Subcutaneous abdominal adipose tissue (tissue), 5 donors: ENCODE data around the gene GSTCD.

Experiments
- H3K27ac ChIP-seq: one replicate; pipeline ENCODE4 v1.7.0; 2013; ENCODE audit warnings: low read depth, mild to moderate bottlenecking, inconsistent platforms, low read length, moderate library complexity
- H3K27me3 ChIP-seq, 5 donors: one replicate each; pipeline ENCODE4 v1.7.0; 2013; ENCODE audit warnings: low read length in 5 of 5, inconsistent platforms in 1 of 5; ENCODE audit not compliant: control insufficient read depth in 5 of 5, insufficient read depth in 4 of 5
- H3K36me3 ChIP-seq, 5 donors: one replicate each; pipeline ENCODE4 v1.7.0; 2013; ENCODE audit warnings: low read length in 5 of 5; ENCODE audit not compliant: control insufficient read depth in 5 of 5, insufficient read depth in 5 of 5
- H3K4me1 ChIP-seq, 5 donors: one replicate each; pipeline ENCODE4 v1.7.0; 2013; ENCODE audit warnings: low read length in 5 of 5, mild to moderate bottlenecking in 3 of 5, moderate library complexity in 1 of 5; ENCODE audit not compliant: control insufficient read depth in 5 of 5, insufficient read depth in 5 of 5
- H3K4me3 ChIP-seq, 5 donors: one replicate each; pipeline ENCODE4 v1.7.0; 2013; ENCODE audit warnings: low read length in 5 of 5, low read depth in 1 of 5
- H3K9ac ChIP-seq, 5 donors: one replicate each; pipeline ENCODE4 v1.7.0; 2013; ENCODE audit warnings: low read length in 5 of 5, mild to moderate bottlenecking in 4 of 5, moderate library complexity in 3 of 5
- H3K9me3 ChIP-seq, 5 donors: one replicate each; pipeline ENCODE4 v1.7.0; 2013; ENCODE audit warnings: low read length in 5 of 5; ENCODE audit not compliant: control insufficient read depth in 5 of 5
- donor health status: healthy.
- donor health status: healthy.
- donor health status: healthy.
- donor health status: healthy.
- donor health status: healthy.

Gene GSTCD

DNA sequence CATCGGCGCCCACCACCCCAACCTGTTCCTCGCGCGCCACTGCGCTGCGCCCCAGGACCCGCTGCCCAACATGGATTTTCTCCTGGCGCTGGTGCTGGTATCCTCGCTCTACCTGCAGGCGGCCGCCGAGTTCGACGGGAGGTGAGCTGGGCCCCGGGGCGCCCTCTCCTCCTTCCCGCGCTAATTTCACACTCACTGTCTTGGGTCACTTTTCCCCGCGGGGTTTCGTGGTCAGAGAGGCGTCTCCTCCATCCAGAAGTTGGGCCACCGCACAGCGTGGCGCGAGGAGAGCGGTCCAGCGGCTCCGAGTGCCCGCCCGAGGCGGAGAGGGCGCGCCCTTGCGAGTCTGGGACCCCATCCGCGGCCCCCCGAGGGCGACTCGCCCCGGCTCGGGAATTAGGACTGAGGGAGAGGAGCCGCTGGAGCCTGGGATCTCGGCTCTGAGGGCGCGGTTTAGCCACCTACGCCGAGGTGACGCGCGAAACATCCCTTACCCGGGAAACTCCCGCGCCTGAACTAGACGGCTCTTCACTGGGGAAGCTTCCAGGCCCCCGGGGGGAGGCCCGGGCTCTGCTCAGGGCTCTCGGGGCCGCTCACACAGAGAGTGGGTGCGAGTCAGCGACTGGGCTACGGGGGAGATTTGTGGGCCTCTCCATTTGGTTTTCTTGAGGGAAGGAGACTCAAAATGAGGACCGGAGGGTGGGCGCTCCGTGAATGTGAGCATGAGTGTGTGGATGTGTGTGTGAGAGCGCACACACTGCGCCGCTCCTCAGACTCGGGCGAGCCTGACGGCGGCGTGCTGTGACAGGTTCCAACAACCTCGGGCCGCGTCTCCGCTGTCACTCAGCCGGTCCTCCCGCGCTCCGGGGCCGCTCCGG, 187.2 kb downstream of the GSTCD start:
- H3K4me3 ChIP-seq: peak overlapping the region in 4 of 5 donors; percentile 55 to 70 (median 59)
- H3K9me3 ChIP-seq: no peaks in the 10 kb centered on the region
- H3K27ac ChIP-seq: no peak overlapping the region
- no peak overlapping the region for H3K9ac ChIP-seq
- H3K27me3 ChIP-seq: peaks cover 13 to 55% (median 18%) of the 10 kb centered on the region in 5 donors
- H3K4me1 ChIP-seq: peaks cover 0 to 23% (median 18%) of the 10 kb centered on the region in 5 donors
- no peaks in the 10 kb centered on the region for H3K36me3 ChIP-seq

DNA sequence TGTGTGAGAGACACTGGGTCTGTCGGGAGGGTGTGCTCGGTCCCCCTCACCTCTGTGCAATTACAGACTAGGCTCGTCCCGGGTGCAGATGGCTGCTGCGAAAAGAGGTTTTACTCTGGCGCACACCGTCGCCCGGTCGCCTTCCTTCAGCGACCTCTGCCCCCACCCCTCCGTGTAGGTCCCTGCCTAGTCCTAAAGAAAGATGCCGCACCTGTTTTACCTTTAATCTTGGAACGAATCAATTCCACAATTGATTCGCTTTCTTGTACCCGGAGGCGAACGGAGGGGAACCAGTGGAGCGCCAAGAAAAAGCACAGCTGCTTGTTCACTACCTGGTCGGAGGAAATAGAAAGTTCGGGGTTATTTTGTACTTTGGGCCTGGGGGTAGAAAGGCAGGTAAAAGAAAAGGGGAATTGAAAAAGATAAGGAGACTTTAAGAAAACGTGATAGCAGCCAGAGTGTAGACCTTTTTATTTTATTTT, 187.9 kb downstream of the GSTCD start:
- Histone ChIP-seq H3K9ac (no peak overlapping the region), H3K9me3 (no peaks in the 10 kb centered on the region), H3K27me3 (peaks cover 13 to 52% (median 18%) of the 10 kb centered on the region in 5 donors), H3K27ac (no peak overlapping the region), H3K4me3 (peak overlapping the region in 4 of 5 donors; percentile 55 to 70 (median 59)), H3K4me1 (peaks cover 0 to 23% (median 18%) of the 10 kb centered on the region in 5 donors), H3K36me3 (no peaks in the 10 kb centered on the region)
